Adrenal gland (tissue), 5 donors: Measurements from ENCODE around the gene GGN.
"Not testable (repeated sequence)": the region's sequence is repeated elsewhere in the genome, so short reads cannot be mapped to it uniquely, and the experiment has no call there.

Source experiments
- POLR2A ChIP-seq, 2 donors: fragments of 450-650 bp; IDR thresholded peaks; one replicate each; pipeline ENCODE4 v1.6.1; 2017; ENCODE audit warnings: antibody characterized with exemption in 2 of 2, mild to moderate bottlenecking in 2 of 2, moderate library complexity in 1 of 2
- TF ChIP-seq, protein P1 (sequence below), 6 experiments: fragments of 450-650 bp in 4 of 6; fragments of 200-600 bp in 2 of 6; sonication (generic) in 1 of 6; IDR thresholded peaks; 1 replicate in 5 of 6; 2 replicates in 1 of 6; pipeline versions ENCODE4 v1.5.1 to v1.8.0; 2016 to 2021; ENCODE audit warnings: antibody characterized with exemption in 6 of 6, mild to moderate bottlenecking in 2 of 6, moderate library complexity in 1 of 6
- donor health status: DM: no; HTN: no; CAD: no.

DNA sequence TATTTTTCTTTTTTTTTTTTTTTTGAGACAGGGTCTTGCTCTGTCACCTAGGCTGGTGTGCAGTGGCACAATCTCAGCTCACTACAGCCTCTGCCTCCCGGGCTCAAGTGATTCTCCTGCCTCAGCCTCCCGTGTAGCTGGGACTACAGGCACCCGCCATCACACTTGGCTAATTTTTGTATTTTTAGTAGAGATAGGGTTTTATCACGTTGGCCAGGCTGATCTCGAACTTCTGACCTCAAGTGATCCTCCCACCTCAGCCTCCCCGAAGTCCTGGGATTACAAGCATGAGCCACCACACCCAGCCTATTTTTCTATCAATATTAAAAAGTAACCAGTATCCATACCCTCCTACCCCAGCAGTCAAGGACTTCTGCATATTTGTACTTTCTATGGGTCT is 22.6 kb upstream of the GGN start:
- TF ChIP-seq, protein P1, sequence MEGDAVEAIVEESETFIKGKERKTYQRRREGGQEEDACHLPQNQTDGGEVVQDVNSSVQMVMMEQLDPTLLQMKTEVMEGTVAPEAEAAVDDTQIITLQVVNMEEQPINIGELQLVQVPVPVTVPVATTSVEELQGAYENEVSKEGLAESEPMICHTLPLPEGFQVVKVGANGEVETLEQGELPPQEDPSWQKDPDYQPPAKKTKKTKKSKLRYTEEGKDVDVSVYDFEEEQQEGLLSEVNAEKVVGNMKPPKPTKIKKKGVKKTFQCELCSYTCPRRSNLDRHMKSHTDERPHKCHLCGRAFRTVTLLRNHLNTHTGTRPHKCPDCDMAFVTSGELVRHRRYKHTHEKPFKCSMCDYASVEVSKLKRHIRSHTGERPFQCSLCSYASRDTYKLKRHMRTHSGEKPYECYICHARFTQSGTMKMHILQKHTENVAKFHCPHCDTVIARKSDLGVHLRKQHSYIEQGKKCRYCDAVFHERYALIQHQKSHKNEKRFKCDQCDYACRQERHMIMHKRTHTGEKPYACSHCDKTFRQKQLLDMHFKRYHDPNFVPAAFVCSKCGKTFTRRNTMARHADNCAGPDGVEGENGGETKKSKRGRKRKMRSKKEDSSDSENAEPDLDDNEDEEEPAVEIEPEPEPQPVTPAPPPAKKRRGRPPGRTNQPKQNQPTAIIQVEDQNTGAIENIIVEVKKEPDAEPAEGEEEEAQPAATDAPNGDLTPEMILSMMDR (IDR thresholded peaks at IDR 0.05), result not testable (repeated sequence)
- TF ChIP-seq POLR2A (IDR thresholded peaks at IDR 0.05), result not testable (repeated sequence)
